ENCODE results near the gene ERICH6B.

The ERICH6B gene

DNA sequence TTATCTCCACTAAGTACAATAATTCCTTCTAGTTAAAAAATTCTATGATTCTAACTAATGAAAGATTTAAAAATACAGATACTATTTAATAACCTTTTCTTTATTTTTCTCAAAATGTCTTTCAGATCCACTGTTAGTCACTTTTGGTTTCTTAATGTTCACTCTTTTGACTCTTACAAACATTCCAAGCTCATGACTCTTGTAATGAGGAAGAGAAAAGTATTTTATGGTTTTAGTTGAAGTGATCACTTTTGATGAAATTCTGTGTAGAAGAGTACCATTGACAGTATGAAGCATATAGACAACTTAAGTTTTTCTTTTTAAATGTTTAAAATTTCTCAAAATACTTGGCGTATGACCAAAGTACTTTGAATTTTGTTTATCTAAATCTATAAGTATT is 123.0 kb downstream of the ERICH6B start:
- no peak overlapping the region for H2AFZ ChIP-seq (ENCODE audit: low read length)
- no peaks in the 10 kb centered on the region for H3K27me3 ChIP-seq (ENCODE audit: insufficient read depth, low read length)
- H3K9ac ChIP-seq (ENCODE audit: low read length) = no peak overlapping the region
- no peaks in the 10 kb centered on the region for H3K79me2 ChIP-seq (ENCODE audit: insufficient read depth, low read length)
- H3F3A ChIP-seq (ENCODE audit: insufficient read depth, low read length) = no peaks in the 10 kb centered on the region
- H3K9me3 ChIP-seq (ENCODE audit: low read length) = no peaks in the 10 kb centered on the region
- no peak overlapping the region for H3K4me2 ChIP-seq (ENCODE audit: low read length)
- no peaks in the 10 kb centered on the region for H4K20me1 ChIP-seq (ENCODE audit: insufficient read depth, low read length)
- H3K27ac ChIP-seq (ENCODE audit: low read depth, low read length, poor library complexity, severe bottlenecking) = no peak overlapping the region
- H3K9me2 ChIP-seq (ENCODE audit: low read depth, low read length) = no peaks in the 10 kb centered on the region
- peaks cover 42% of the 10 kb centered on the region for H3K36me3 ChIP-seq (ENCODE audit: insufficient read depth, low read length)
- H3K4me3 ChIP-seq (ENCODE audit: low read depth, low read length, poor library complexity, severe bottlenecking) = no peak overlapping the region
- TF ChIP-seq, protein P1, sequence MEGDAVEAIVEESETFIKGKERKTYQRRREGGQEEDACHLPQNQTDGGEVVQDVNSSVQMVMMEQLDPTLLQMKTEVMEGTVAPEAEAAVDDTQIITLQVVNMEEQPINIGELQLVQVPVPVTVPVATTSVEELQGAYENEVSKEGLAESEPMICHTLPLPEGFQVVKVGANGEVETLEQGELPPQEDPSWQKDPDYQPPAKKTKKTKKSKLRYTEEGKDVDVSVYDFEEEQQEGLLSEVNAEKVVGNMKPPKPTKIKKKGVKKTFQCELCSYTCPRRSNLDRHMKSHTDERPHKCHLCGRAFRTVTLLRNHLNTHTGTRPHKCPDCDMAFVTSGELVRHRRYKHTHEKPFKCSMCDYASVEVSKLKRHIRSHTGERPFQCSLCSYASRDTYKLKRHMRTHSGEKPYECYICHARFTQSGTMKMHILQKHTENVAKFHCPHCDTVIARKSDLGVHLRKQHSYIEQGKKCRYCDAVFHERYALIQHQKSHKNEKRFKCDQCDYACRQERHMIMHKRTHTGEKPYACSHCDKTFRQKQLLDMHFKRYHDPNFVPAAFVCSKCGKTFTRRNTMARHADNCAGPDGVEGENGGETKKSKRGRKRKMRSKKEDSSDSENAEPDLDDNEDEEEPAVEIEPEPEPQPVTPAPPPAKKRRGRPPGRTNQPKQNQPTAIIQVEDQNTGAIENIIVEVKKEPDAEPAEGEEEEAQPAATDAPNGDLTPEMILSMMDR (IDR thresholded peaks at IDR 0.05; ENCODE audit: low read length) = no peak
- no peak for TF ChIP-seq EZH2 (IDR thresholded peaks at IDR 0.05; ENCODE audit: borderline replicate concordance, low read length)
- H3K4me1 ChIP-seq (ENCODE audit: insufficient read depth, low read length, severe bottlenecking) = no peaks in the 10 kb centered on the region

Measured in OCI-LY1 (cell line).